IMR-90 (cell line): Measurements from ENCODE around the gene SLC10A6. TPM values are rescaled to one million over a fixed set of nuclear protein-coding genes. Genes with fewer than 3 reads are reported as not detected.

ENCODE experiments used
- ATAC-seq: fragments of 200-7000 bp; cut with Tn5 transposase; 2 replicates; pipeline ENCODE4 v1.9.1; 2020; ENCODE audit warnings: low read depth, mild to moderate bottlenecking, moderate library complexity
- BruUV-seq: library from RNA; stranded (reverse); fragments of 400-500 nt; replicated peaks from 2 replicates; lab custom pipeline; 2021; lab: Mats Ljungman, UMichigan
- CTCF ChIA-PET: fragments of 300-600 bp; formaldehyde crosslinking; extraction: SDS; loops from one replicate; lab custom pipeline; 2021; ENCODE audit warnings: antibody characterized with exemption; lab: Yijun Ruan, JAX
- POLR2A ChIA-PET: fragments of 300-600 bp; sonication (Branson Sonifier 250); formaldehyde crosslinking; loops from one replicate; lab custom pipeline; 2022; ENCODE audit warnings: antibody characterized with exemption; ENCODE audit not compliant: unreplicated experiment; lab: Charles Lee
- DNase-seq: peaks from one replicate; pipeline ENCODE4 v3.0.0; 2013
- H2AFZ ChIP-seq: replicated peaks from 2 replicates; pipeline ENCODE3; 2013; ENCODE audit warnings: low read length, mild to moderate bottlenecking; ENCODE audit not compliant: poor library complexity
- H2AK5ac ChIP-seq: 2 replicates; pipeline ENCODE4 v1.6.1; 2013; ENCODE audit warnings: low read depth, low read length, inconsistent platforms
- H2AK9ac ChIP-seq: replicated peaks from 2 replicates; pipeline ENCODE3; 2013; ENCODE audit warnings: mild to moderate bottlenecking, low read depth, low read length, moderate library complexity; ENCODE audit not compliant: poor library complexity
- H2BK120ac ChIP-seq: 2 replicates; pipeline ENCODE4 v1.6.1; 2013; ENCODE audit warnings: low read depth, low read length, inconsistent platforms
- H2BK15ac ChIP-seq: 3 replicates; pipeline ENCODE4 v1.6.1; 2013; ENCODE audit warnings: low read depth, low read length, inconsistent platforms
- H2BK20ac ChIP-seq: 2 replicates; pipeline ENCODE4 v1.6.1; 2013; ENCODE audit warnings: low read depth, mild to moderate bottlenecking, inconsistent platforms, low read length, moderate library complexity
- H2BK5ac ChIP-seq: 2 replicates; pipeline ENCODE4 v1.6.1; 2013; ENCODE audit warnings: mild to moderate bottlenecking, low read depth, low read length, inconsistent platforms; ENCODE audit not compliant: poor library complexity, severe bottlenecking
- H3K14ac ChIP-seq: replicated peaks from 2 replicates; pipeline ENCODE4 v1.6.1; 2013; ENCODE audit warnings: low read depth, low read length, inconsistent platforms
- H3K18ac ChIP-seq: 2 replicates; pipeline ENCODE4 v1.6.1; 2013; ENCODE audit warnings: low read depth, low read length, control low read depth
- H3K23ac ChIP-seq: 2 replicates; pipeline ENCODE4 v1.6.1; 2013; ENCODE audit warnings: low read depth, low read length, inconsistent platforms
- H3K27ac ChIP-seq: 2 replicates; pipeline ENCODE4 v1.5.1; 2013; ENCODE audit warnings: mild to moderate bottlenecking, control low read depth, low read length; ENCODE audit not compliant: insufficient read depth
- H3K27me3 ChIP-seq: 2 replicates; pipeline ENCODE4 v1.6.1; 2013; ENCODE audit warnings: low read length; ENCODE audit not compliant: control insufficient read depth, insufficient read depth
- H3K36me3 ChIP-seq: 2 replicates; pipeline ENCODE4 v1.6.1; 2013; ENCODE audit warnings: low read length, mixed read lengths; ENCODE audit not compliant: control insufficient read depth, insufficient read depth
- H3K4ac ChIP-seq: 2 replicates; pipeline ENCODE4 v1.6.1; 2013; ENCODE audit warnings: low read depth, low read length, inconsistent platforms
- H3K4me1 ChIP-seq: 2 replicates; pipeline ENCODE4 v1.6.1; 2013; ENCODE audit warnings: low read length, mixed read lengths; ENCODE audit not compliant: control insufficient read depth, insufficient read depth
- H3K4me2 ChIP-seq: 2 replicates; pipeline ENCODE4 v1.6.1; 2013; ENCODE audit warnings: low read depth, mild to moderate bottlenecking, control low read depth, low read length, moderate library complexity
- H3K4me3 ChIP-seq: 2 replicates; pipeline ENCODE4 v1.5.1; 2013; ENCODE audit warnings: low read depth, mild to moderate bottlenecking, control low read depth, low read length, moderate library complexity; ENCODE audit not compliant: insufficient read depth
- H3K56ac ChIP-seq: 2 replicates; pipeline ENCODE4 v1.6.1; 2013; ENCODE audit warnings: low read length, inconsistent platforms; ENCODE audit not compliant: insufficient read depth; ENCODE audit errors: extremely low read depth
- H3K79me1 ChIP-seq, 2 experiments: 2 replicates each; pipeline ENCODE4 v1.6.1; 2013; ENCODE audit warnings: low read length in 2 of 2, inconsistent platforms in 1 of 2, low read depth in 1 of 2
- H3K9ac ChIP-seq: 2 replicates; pipeline ENCODE4 v1.6.1; 2013; ENCODE audit warnings: low read depth, low read length, control low read depth
- H3K9me1 ChIP-seq: 2 replicates; pipeline ENCODE4 v1.6.1; 2013; ENCODE audit warnings: low read length, inconsistent platforms; ENCODE audit not compliant: insufficient read depth
- H3K9me3 ChIP-seq: 2 replicates; pipeline ENCODE4 v1.6.1; 2013; ENCODE audit warnings: low read length; ENCODE audit not compliant: control insufficient read depth, insufficient read depth
- H4K20me1 ChIP-seq: 2 replicates; pipeline ENCODE4 v1.6.1; 2013; ENCODE audit warnings: low read length, inconsistent platforms; ENCODE audit not compliant: insufficient read depth
- H4K5ac ChIP-seq: 2 replicates; pipeline ENCODE4 v1.6.1; 2013; ENCODE audit warnings: mild to moderate bottlenecking, low read depth, low read length, control low read depth
- H4K8ac ChIP-seq, 2 experiments: 2 replicates each; pipeline ENCODE4 v1.6.1; 2013; ENCODE audit warnings: low read depth in 2 of 2, low read length in 2 of 2, control low read depth in 1 of 2, inconsistent platforms in 1 of 2
- H4K91ac ChIP-seq: 2 replicates; pipeline ENCODE4 v1.6.1; 2013; ENCODE audit warnings: low read depth, low read length, inconsistent platforms; ENCODE audit not compliant: insufficient read depth
- BHLHE40 ChIP-seq: fragments of 150-350 bp; IDR thresholded peaks from 2 replicates; pipeline ENCODE4 v1.6.1; 2016; ENCODE audit warnings: mild to moderate bottlenecking, low read depth, low read length
- CEBPB ChIP-seq: IDR thresholded peaks from 2 replicates; pipeline ENCODE4 v1.6.1; 2012; ENCODE audit warnings: low read depth, low read length, improper control_type of control experiment
- CHD1 ChIP-seq: IDR thresholded peaks from 2 replicates; pipeline ENCODE4 v1.6.1; 2012; ENCODE audit warnings: low read depth, low read length, improper control_type of control experiment
- CTCF ChIP-seq: conservative IDR thresholded peaks from 2 replicates; pipeline ENCODE4 v1.5.1; 2012; ENCODE audit warnings: mild to moderate bottlenecking, low read depth, low read length, improper control_type of control experiment
- ELK1 ChIP-seq: fragments of 150-350 bp; IDR thresholded peaks from 2 replicates; pipeline ENCODE4 v1.6.1; 2016; ENCODE audit warnings: low read depth, mild to moderate bottlenecking, low read length, moderate library complexity, borderline replicate concordance
- MAFK ChIP-seq: IDR thresholded peaks from 2 replicates; pipeline ENCODE4 v1.6.1; 2012; ENCODE audit warnings: low read depth, low read length, improper control_type of control experiment
- MXI1 ChIP-seq: IDR thresholded peaks from 2 replicates; pipeline ENCODE4 v1.6.1; 2012; ENCODE audit warnings: low read depth, mild to moderate bottlenecking, low read length, moderate library complexity, borderline replicate concordance
- NFE2L2 ChIP-seq: fragments of 150-350 bp; IDR thresholded peaks from 2 replicates; pipeline ENCODE4 v1.6.1; 2016; ENCODE audit warnings: low read depth, mild to moderate bottlenecking, low read length
- POLR2A ChIP-seq: IDR thresholded peaks from 2 replicates; pipeline ENCODE4 v1.6.1; 2012; ENCODE audit warnings: mild to moderate bottlenecking, low read depth, low read length
- RAD21 ChIP-seq: IDR thresholded peaks from 2 replicates; pipeline ENCODE4 v1.6.1; 2012; ENCODE audit warnings: low read length, improper control_type of control experiment
- RFX5 ChIP-seq: IDR thresholded peaks from 2 replicates; pipeline ENCODE4 v1.8.0; 2012; ENCODE audit warnings: low read depth, mild to moderate bottlenecking, low read length, moderate library complexity
- SMC3 ChIP-seq: fragments of 150-350 bp; IDR thresholded peaks from 2 replicates; pipeline ENCODE4 v1.6.1; 2016; ENCODE audit warnings: low read depth, mild to moderate bottlenecking, antibody characterized with exemption, low read length, moderate library complexity
- WGBS, 2 experiments: methylation state at CpG; one replicate each; pipeline versions ENCODE4 v1.1.5 to v1.1.7; 2013; ENCODE audit warnings: missing lambda C conversion rate in 2 of 2; ENCODE audit not compliant: insufficient read length in 1 of 2; ENCODE audit errors: extremely low coverage in 2 of 2; 5-methylcytosine and 5-hydroxymethylcytosine counted together
- dilution Hi-C: fragments of 300-500 bp; cut with HindIII; formaldehyde crosslinking; loops from one replicate; pipeline ENCODE4 v1.14.3; 2018; ENCODE audit warnings: low sequenced_read_pairs; ENCODE audit not compliant: unreplicated experiment
- in situ Hi-C: fragments of 300-500 bp; cut with MboI; formaldehyde crosslinking; loops from 3 replicates; pipeline ENCODE4 v1.14.3; 2019; ENCODE audit warnings: low sequenced_read_pairs, inconsistent platforms, mixed read lengths
- intact Hi-C: fragments of 100-400 bp; cut with micrococcal nuclease; formaldehyde crosslinking; loops from 2 replicates; pipeline ENCODE4 v1.10.0; 2022
- polyA plus RNA-seq, 3 experiments: library from polyadenylated mRNA; depleted of rRNA; stranded (reverse); fragments of >200 nt; gene quantifications; 2 replicates each; pipeline ENCODE4 v1.2.3, GENCODE V29; 2012; ENCODE audit warnings: low replicate concordance in 1 of 3
- total RNA-seq: library from RNA; depleted of rRNA; stranded (reverse); fragments of >200 nt; gene quantifications from 2 replicates; pipeline ENCODE4 v1.2.3, GENCODE V29; 2012

Gene SLC10A6
- total and polyA plus RNA-seq, 2 of the 4 experiments (the other 2 are of a cell fraction), result not detected

- intact Hi-C loops, result loop anchor here (5.0 kb wide), 1 partner anchor 60 kb away; no protein-coding TSS in a partner anchor
- Histone ChIP-seq H3K18ac (peak within 1 kb of the TSS; percentile 39), H3K23ac (peak within 1 kb of the TSS; percentile 73; the same call in 1 of the 2 replicates), H4K8ac (peak within 1 kb of the TSS; percentile 77 to 84), H3K27me3 (no peaks in the 10 kb centered on the region), H2BK120ac (peak within 1 kb of the TSS; percentile 79), H3K9ac (peak within 1 kb of the TSS; percentile 67), H2AK5ac (peak within 1 kb of the TSS; percentile 37; the same call in 1 of the 2 replicates), H4K91ac (peak within 1 kb of the TSS; percentile 14), H2AFZ (peak within 1 kb of the TSS; percentile 97), H2BK15ac (peak within 1 kb of the TSS; percentile 16; the same call in 2 of the 3 replicates), H3K4me3 (peak within 1 kb of the TSS; percentile 77), H3K36me3 (no peaks in the 10 kb centered on the region), H3K56ac (peak within 1 kb of the TSS; percentile 56; the same call in 1 of the 2 replicates), H2AK9ac (peak within 1 kb of the TSS; percentile 51), H3K4ac (peak within 1 kb of the TSS; percentile 43), H3K4me2 (peak within 1 kb of the TSS; percentile 96), H4K5ac (peak within 1 kb of the TSS; percentile 75), H3K4me1 (peaks cover 5% of the 10 kb centered on the region), H3K27ac (peak within 1 kb of the TSS; percentile 32), H4K20me1 (no peaks in the 10 kb centered on the region), H2BK5ac (peak within 1 kb of the TSS; percentile 44), H3K14ac (peak within 1 kb of the TSS; percentile 87), H3K9me3 (no peaks in the 10 kb centered on the region; the same call in 1 of the 2 replicates), H3K9me1 (peaks cover 4% of the 10 kb centered on the region; the same call in 1 of the 2 replicates), H3K79me1 (no peaks in the 10 kb centered on the region), H2BK20ac (peak within 1 kb of the TSS; percentile 53)
- in situ Hi-C loops, result loop anchor here (10.0 kb wide), 1 partner anchor 297 kb away; the partner anchor contains the start of gene PTPN13
- ATAC-seq (peak; percentile 77), DNase-seq (peak; percentile 18)
- BruUV-seq, result no TSS peak
- dilution Hi-C loops, result no loop called here
- ChIA-PET POLR2A (interaction anchor here (0.6 kb wide), 2 partner anchors 155 to 401 kb away, joined by 3 to 6 read pairs; no protein-coding TSS in a partner anchor), CTCF (no interaction called here)
- TF ChIP-seq CEBPB (0 out of 2 replicates have a peak, but pooled peaks have one; percentile 0), CTCF (no peak), CHD1 (no peak), ELK1 (no peak), POLR2A (no peak), MAFK (no peak), SMC3 (no peak), RFX5 (no peak), MXI1 (peak; percentile 87; the same call in 1 of the 2 replicates), NFE2L2 (no peak), RAD21 (no peak), BHLHE40 (no peak)
- WGBS, 2 experiments, result 4% methylated on average over 28 of the region's 84 CpGs; no CpG with 5 or more reads in 1 of the 2 experiments
These were observed 42.8 kb upstream of the SLC10A6 start, which contains the start of gene C4orf36 for GRCh38 chr4:86891762-86892635. C4orf36 (minus strand) TSS chr4:86892422; CDS start chr4:86891520, 902 bp downstream.
